NT2/D1 (cell line): ENCODE measurements around the gene UNC80.

Source experiments
- SUZ12 ChIP-seq: IDR thresholded peaks from 2 replicates; pipeline ENCODE4 v1.6.1; 2011; ENCODE audit not compliant: insufficient read length, insufficient read depth; ENCODE audit errors: extremely low read depth
- ZNF274 ChIP-seq: IDR thresholded peaks from 2 replicates; pipeline ENCODE4 v1.6.1; 2011; ENCODE audit warnings: mild to moderate bottlenecking, low read depth, low read length

GRCh38 chr2:209937893-209938292 lies 166.3 kb downstream of the UNC80 start:
- TF ChIP-seq SUZ12 = no peak
- no peak for TF ChIP-seq ZNF274
